ENCODE results near the gene ITGA1.

ITGA1 gene

DNA sequence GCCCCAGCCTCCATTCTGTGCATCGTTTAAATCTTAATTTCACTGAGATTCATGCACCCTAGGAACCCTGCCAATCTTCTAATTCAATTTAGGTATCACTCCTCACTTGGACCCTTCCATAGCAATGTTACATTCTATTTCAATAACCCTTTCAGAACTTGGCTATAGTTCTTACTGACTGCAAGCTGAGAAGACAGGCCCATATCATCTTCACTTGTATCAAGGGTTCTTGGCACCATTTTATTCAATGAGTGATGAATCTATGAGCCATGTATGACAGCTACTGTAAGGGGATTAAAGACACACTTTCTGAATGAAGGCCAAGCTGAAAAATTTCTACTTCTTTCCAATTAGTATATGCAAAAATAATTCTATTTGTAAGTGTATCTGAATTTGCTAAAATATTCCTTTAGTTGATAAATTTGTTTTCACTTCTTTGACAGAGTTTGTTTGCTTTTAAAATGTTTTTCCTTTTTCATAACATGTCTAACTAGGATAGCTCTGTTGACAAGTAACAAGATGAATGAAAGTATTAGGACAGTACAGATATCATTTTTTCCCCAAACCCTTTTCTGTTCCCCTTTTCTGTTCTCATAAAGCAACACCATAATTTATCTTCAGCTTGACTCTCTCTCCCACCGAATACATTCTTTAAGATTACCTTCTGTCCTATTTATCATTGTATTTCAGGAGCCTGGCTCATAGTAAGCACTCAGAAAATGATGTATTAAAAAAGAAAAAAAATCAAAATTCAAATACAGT, 211.0 kb downstream of the ITGA1 start:
- DNase-seq (ENCODE audit: low spot score), result no peak

- DNase-seq (ENCODE audit: low spot score), result no peak
Measured at GRCh38 chr5:52999344-52999949, 211.7 kb downstream of the ITGA1 start.

- no peak for DNase-seq (ENCODE audit: low spot score)
Measured at GRCh38 chr5:53001541-53001940, 213.8 kb downstream of the ITGA1 start.

DNA sequence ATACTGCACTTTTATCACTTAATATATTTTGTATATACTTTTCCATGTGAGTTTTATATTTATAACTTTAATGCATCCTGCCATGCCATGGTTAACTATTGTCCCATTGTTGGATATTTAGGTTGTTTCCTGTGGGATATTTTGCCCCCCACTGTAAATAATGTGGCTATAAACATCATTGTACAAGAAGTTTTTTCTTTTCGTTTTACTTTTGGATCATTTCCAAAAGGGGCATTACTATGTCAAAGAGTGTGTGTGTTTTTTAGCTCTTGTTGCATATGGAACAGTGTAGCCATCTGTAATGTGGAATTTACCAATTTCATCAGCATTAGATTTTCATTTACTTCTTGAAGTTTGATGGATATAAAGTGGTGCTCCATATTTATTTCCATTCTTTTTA, 214.8 kb downstream of the ITGA1 start:
- DNase-seq (ENCODE audit: low spot score), result no peak

DNA sequence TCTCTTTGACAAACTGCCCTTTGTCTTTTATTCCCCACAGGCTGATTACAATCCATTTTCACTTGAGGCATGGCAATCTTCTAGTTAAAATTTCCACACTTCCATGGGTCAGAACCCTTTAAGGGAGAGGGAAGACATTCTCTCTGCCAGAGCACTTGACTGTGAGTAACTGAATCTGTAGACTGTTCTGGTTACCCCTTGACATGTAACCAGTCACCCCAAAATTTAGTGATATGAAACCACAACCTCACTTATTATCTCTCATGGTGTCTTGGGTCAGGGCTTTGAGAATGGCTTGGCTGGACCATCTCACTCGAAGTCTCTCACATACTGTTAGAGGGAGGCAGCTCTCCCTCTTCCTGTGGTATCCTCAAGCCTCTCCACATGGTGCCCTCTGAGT, 215.4 kb downstream of the ITGA1 start:
- no peak for DNase-seq (ENCODE audit: low spot score)

- no peak for DNase-seq (ENCODE audit: low spot score)
Measured at GRCh38 chr5:53006911-53007890, 219.5 kb downstream of the ITGA1 start.

GRCh38 chr5:53008751-53009150, 221.0 kb downstream of the ITGA1 start:
- no peak for DNase-seq (ENCODE audit: low spot score)

Data from globus pallidus (tissue), 1 donor.